Transverse colon (tissue), 4 donors: Measurements from ENCODE around the gene VSTM4.

ENCODE experiments used
- EP300 ChIP-seq: sonication (generic); formaldehyde crosslinking; IDR thresholded peaks from one replicate; pipeline ENCODE4 v1.6.1; 2017; ENCODE audit warnings: antibody characterized with exemption, low read depth
- POLR2A ChIP-seq: fragments of 450-650 bp; IDR thresholded peaks from one replicate; pipeline ENCODE4 v1.6.1; 2016; ENCODE audit warnings: antibody characterized with exemption, mild to moderate bottlenecking, moderate library complexity
- POLR2AphosphoS5 ChIP-seq, 3 donors: sonication (generic); formaldehyde crosslinking; IDR thresholded peaks; one replicate each; pipeline ENCODE4 v1.6.1; 2016; ENCODE audit warnings: antibody characterized with exemption in 3 of 3
- TF ChIP-seq, protein P1 (sequence below), 5 experiments: fragments of 200-600 bp in 3 of 5; fragments of 450-650 bp in 2 of 5; sonication (generic) in 3 of 5; IDR thresholded peaks; 1 replicate in 2 of 5; 2 replicates in 3 of 5; pipeline ENCODE4 v1.5.1; 2016 to 2017; ENCODE audit warnings: antibody characterized with exemption in 5 of 5, inconsistent platforms in 3 of 5, mild to moderate bottlenecking in 2 of 5, moderate library complexity in 1 of 5

GRCh38 chr10:49008505-49009198, 106.7 kb downstream of the VSTM4 start:
- TF ChIP-seq POLR2AphosphoS5 (IDR thresholded peaks at IDR 0.05) (no peak), POLR2A (no peak), EP300 (no peak)
- TF ChIP-seq, protein P1, sequence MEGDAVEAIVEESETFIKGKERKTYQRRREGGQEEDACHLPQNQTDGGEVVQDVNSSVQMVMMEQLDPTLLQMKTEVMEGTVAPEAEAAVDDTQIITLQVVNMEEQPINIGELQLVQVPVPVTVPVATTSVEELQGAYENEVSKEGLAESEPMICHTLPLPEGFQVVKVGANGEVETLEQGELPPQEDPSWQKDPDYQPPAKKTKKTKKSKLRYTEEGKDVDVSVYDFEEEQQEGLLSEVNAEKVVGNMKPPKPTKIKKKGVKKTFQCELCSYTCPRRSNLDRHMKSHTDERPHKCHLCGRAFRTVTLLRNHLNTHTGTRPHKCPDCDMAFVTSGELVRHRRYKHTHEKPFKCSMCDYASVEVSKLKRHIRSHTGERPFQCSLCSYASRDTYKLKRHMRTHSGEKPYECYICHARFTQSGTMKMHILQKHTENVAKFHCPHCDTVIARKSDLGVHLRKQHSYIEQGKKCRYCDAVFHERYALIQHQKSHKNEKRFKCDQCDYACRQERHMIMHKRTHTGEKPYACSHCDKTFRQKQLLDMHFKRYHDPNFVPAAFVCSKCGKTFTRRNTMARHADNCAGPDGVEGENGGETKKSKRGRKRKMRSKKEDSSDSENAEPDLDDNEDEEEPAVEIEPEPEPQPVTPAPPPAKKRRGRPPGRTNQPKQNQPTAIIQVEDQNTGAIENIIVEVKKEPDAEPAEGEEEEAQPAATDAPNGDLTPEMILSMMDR (IDR thresholded peaks at IDR 0.05) = no peak
